Stimulated activated CD8-positive, alpha-beta memory T cell treated with anti-CD3 and anti-CD28 coated beads, Interleukin-4, amount 100 ng/mL, for 4 hours (primary cell): ENCODE results near the gene LMBR1L.
"Not testable (repeated sequence)": the region's sequence is repeated elsewhere in the genome, so short reads cannot be mapped to it uniquely, and the experiment has no call there.

Experiments
- DNase-seq, 2 donors: peaks; one replicate each; pipeline ENCODE4 v3.0.0-alpha.2; 2020; ENCODE audit warnings: low read depth in 2 of 2, low spot score in 1 of 2

The LMBR1L gene

GRCh38 chr12:49110464-49111155, at the start of gene LMBR1L:
Gene LMBR1L (minus strand): TSS chr12:49110847. CDS start chr12:49110555, 292 bp downstream.
- DNase-seq: peak; percentile 90 to 93

- no peak for DNase-seq
Observed at GRCh38 chr12:49160399-49160798, 49.8 kb upstream of the LMBR1L start.

GRCh38 chr12:49154221-49154620, 43.6 kb upstream of the LMBR1L start:
- DNase-seq: no peak

GRCh38 chr12:49147384-49147783, 36.7 kb upstream of the LMBR1L start:
- DNase-seq: no peak

- DNase-seq: no peak
Observed at GRCh38 chr12:49146406-49146805, 35.8 kb upstream of the LMBR1L start.

GRCh38 chr12:49144384-49144783, 33.7 kb upstream of the LMBR1L start:
- DNase-seq: no peak

GRCh38 chr12:49138999-49139398, 28.4 kb upstream of the LMBR1L start:
- DNase-seq: no peak

GRCh38 chr12:49138587-49138986, 27.9 kb upstream of the LMBR1L start:
- no peak for DNase-seq

- DNase-seq: no peak
Observed at GRCh38 chr12:49137476-49137875, 26.8 kb upstream of the LMBR1L start.

- DNase-seq: not testable (repeated sequence)
Observed at GRCh38 chr12:49136997-49137396, 26.4 kb upstream of the LMBR1L start.

GRCh38 chr12:49133590-49133989, 22.9 kb upstream of the LMBR1L start:
- no peak for DNase-seq

- no peak for DNase-seq
Observed at GRCh38 chr12:49133014-49133413, 22.4 kb upstream of the LMBR1L start.

- DNase-seq: no peak
Observed at GRCh38 chr12:49131894-49132461, 21.3 kb upstream of the LMBR1L start.

- peak; percentile 79 to 85 for DNase-seq
Observed at GRCh38 chr12:49131051-49131893, 20.6 kb upstream of the LMBR1L start, which contains the start of gene TUBA1B. Gene TUBA1B (minus strand): TSS chr12:49131395. CDS start chr12:49131300, 95 bp downstream.

- DNase-seq: peak; percentile 76 to 86
Observed at GRCh38 chr12:49130151-49131050, 19.8 kb upstream of the LMBR1L start.

GRCh38 chr12:49129332-49130150, 18.9 kb upstream of the LMBR1L start:
- no peak for DNase-seq

- not testable (repeated sequence) for DNase-seq
Observed at GRCh38 chr12:49127971-49128370, 17.3 kb upstream of the LMBR1L start.

GRCh38 chr12:49126852-49127763, 16.5 kb upstream of the LMBR1L start:
- DNase-seq: no peak
